Mesodermal cell (in vitro differentiated cells): ENCODE data around the gene ELF2.
"Not testable (repeated sequence)": the region's sequence is repeated elsewhere in the genome, so short reads cannot be mapped to it uniquely, and the experiment has no call there.

Source experiments
- H3K27ac ChIP-seq: 2 replicates; pipeline ENCODE4 v1.7.0; 2013; ENCODE audit warnings: mild to moderate bottlenecking, low read depth, low read length, moderate library complexity; ENCODE audit not compliant: severe bottlenecking
- H3K36me3 ChIP-seq: 2 replicates; pipeline ENCODE4 v1.7.1; 2013; ENCODE audit warnings: mild to moderate bottlenecking, low read length, moderate library complexity; ENCODE audit not compliant: control insufficient read depth, insufficient read depth
- H3K4me1 ChIP-seq: one replicate; pipeline ENCODE4 v1.7.1; 2013; ENCODE audit warnings: mild to moderate bottlenecking, low read length; ENCODE audit not compliant: insufficient read depth, control insufficient read depth, poor library complexity, severe bottlenecking
- H3K4me3 ChIP-seq: 2 replicates; pipeline ENCODE4 v1.7.0; 2013; ENCODE audit warnings: low read length, control low read depth, mild to moderate bottlenecking; ENCODE audit not compliant: insufficient read depth, poor library complexity, severe bottlenecking; ENCODE audit errors: extremely low read depth
- H3K9me3 ChIP-seq: 2 replicates; pipeline ENCODE4 v1.7.1; 2013; ENCODE audit warnings: mild to moderate bottlenecking, low read length, moderate library complexity; ENCODE audit not compliant: control insufficient read depth
- WGBS, 2 experiments: methylation state at CpG; one replicate each; pipeline ENCODE4 v1.1.5; 2013; ENCODE audit warnings: missing lambda C conversion rate in 2 of 2; ENCODE audit not compliant: insufficient coverage in 2 of 2; 5-methylcytosine and 5-hydroxymethylcytosine counted together

Gene ELF2

DNA sequence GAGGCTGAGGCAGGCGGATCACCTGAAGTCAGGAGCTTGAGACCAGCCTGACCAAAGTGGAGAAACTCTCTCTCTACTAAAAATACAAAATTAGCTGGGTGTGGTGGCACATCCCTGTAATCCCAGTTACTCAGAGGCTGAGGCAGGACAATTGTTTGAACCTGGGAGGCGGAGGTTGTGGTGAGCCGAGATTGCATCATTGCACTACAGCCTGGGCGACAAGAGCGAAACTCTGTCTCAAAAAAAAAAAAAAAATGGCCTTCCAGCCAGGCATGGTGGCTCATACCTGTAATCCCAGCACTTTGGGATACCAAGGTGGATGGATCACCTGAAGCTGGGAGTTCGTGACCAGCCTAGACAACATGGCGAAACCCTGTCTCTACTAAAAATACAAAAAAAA is 168.7 kb downstream of the ELF2 start:
- not testable (repeated sequence) for H3K27ac ChIP-seq, H3K4me1 ChIP-seq, H3K4me3 ChIP-seq, H3K36me3 ChIP-seq
- H3K9me3 ChIP-seq = peaks cover 10% of the 10 kb centered on the region
- 95 to 96% methylated on average over 4 to 5 of the region's 7 CpGs for WGBS, 2 experiments

DNA sequence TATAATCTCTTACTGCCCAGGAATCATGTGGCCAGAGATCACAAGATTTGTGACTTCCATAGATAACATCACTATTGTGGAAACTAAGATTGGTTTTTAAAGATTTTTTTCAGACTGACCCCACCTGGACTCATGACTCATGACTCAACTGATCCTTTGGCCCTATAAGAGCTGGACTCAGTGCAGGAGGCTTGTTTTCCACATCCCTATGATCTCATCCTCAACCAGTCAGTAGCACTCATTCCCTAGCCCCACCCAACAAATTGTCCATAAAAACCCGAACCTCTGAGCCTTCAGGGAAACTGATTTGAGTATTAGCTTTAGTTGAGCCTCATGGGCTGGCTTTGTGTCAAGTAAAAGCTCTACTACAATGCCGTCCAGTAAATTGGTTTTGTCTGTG is 169.4 kb downstream of the ELF2 start:
- Histone ChIP-seq H3K4me1 (no peaks in the 10 kb centered on the region), H3K27ac (no peak overlapping the region), H3K36me3 (no peaks in the 10 kb centered on the region), H3K9me3 (peaks cover 10% of the 10 kb centered on the region), H3K4me3 (no peak overlapping the region)
- WGBS, 2 experiments = 92 to 100% methylated on average over 2 of the region's 2 CpGs
